GM18508 (cell line): ENCODE data around the gene GDF7.
"Not testable (repeated sequence)": the region's sequence is repeated elsewhere in the genome, so short reads cannot be mapped to it uniquely, and the experiment has no call there.

ENCODE experiments used
- ATAC-seq: cut with Tn5 transposase; IDR thresholded peaks from one replicate; pipeline ENCODE4 v1.9.1; 2021; ENCODE audit warnings: moderate number of reproducible peaks; ENCODE audit not compliant: insufficient read depth, unreplicated experiment

GDF7 gene

DNA sequence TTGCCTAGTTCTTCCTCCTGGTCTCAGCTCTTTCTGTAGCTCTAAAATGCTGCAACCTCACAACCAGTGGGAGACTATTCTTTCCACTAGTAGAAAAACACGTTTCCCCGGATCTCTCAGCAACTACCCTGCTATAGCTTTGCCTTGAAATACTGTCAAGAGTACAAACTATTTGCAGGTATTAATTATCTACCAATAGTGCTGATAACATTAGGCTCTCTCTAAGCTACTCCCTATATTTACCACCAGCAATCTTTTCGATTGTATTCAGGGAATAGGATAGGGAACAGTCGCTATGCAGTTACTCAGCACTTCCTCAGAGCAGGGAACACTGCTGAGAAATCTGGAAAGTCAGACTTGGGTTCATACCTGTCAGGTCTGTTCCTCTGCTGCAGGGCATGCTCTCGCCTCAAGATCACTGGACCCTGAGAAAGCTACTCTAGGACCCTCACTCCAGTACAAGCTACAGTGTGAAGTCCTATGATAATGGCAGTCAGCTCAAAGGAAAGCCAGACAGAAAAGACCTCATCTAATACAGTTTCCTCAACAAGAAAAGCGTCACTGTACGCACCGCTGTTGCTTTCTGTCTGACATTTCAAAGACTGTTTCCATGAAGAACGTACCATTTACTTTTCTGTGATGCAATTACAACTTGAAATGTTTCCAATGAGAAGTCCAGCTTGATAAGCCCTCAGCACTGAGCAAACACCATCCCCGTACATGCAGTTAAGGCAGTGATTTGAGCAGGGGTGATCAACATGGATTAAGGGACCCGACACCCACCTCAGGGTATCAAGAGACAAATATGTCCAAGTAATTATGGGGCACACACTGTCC lies 22.7 kb downstream of the GDF7 start:
- no peak for ATAC-seq

GRCh38 chr2:20691076-20691734 lies 24.3 kb downstream of the GDF7 start:
- no peak for ATAC-seq

DNA sequence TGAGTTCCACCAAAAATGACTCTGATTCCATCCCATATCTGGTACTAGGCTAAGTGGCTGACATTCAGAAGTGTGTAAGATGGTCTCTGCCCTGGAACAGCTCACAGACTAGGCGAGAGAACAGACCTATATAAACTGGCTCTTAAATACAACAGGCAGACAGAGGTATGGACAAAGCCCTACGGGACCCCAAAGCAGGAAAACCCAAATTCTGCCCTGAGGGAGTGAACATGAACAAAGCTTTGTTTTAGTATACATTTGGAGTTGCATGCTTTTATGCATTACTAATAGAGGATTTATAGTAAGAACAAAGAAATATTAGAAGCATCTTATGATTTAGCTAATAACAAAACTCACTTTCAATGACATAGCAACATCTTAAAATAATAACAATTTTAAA lies 25.1 kb downstream of the GDF7 start:
- ATAC-seq = no peak

DNA sequence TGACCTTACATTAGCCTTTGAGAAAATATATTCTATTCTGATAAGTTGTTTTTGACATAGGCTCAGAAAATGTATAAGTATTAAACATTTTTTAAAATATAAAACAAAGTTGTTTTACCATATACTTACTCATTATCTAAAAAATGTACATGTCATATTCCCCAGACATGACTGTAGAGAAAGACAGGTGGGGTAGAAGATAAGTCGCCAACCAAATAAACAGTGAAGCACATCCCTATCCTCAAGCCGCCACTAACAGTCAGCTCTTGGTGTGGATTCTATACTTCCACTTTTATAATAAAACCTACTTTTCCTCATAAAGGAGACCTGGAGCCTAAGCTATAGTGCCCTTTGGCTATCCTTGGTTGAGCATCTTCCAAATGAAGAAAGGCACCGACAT lies 26.4 kb downstream of the GDF7 start:
- ATAC-seq = no peak

DNA sequence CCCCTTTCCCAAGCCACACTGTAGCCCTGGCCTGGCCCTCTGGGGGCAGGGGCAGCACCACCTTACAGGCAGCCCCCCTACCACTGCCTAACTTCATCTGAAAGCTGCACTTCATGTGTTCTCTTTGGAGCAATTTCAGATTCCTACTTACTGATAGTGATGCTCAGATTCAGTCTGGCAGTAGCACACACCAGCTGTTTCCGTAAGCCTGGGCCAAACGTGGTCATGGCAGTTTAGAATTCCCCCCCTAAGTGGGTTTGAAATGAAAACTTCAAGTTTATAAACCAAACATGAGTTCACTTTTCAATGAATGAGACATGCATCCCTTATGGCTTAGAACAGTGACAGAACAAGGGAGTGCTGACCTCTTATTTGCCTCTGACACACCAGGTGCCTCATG lies 29.4 kb downstream of the GDF7 start:
- ATAC-seq = no peak

GRCh38 chr2:20697322-20697934 lies 30.5 kb downstream of the GDF7 start:
- ATAC-seq = no peak

- ATAC-seq = no peak
Measured at GRCh38 chr2:20698916-20699613, 32.1 kb downstream of the GDF7 start.

DNA sequence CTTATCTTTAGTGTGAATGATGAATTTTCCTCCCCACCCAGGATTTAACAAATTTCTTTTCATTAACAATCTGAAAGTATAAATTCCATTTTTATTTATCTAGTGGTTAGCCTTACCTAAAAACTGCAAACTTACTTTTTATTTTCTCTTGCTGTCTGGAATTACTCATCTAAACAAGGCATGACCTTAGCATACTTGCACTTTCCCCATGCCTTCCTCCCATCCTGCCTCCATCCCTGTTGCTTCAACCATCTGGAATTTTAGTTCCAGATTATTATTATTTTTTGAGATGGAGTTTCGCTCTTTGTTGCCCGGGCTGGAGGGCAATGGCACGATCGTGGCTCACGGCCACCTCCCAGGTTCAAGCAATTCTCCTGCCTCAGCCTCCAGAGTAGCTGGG lies 35.6 kb downstream of the GDF7 start:
- ATAC-seq = no peak

- ATAC-seq = no peak
Measured at GRCh38 chr2:20704886-20705285, 37.9 kb downstream of the GDF7 start.

DNA sequence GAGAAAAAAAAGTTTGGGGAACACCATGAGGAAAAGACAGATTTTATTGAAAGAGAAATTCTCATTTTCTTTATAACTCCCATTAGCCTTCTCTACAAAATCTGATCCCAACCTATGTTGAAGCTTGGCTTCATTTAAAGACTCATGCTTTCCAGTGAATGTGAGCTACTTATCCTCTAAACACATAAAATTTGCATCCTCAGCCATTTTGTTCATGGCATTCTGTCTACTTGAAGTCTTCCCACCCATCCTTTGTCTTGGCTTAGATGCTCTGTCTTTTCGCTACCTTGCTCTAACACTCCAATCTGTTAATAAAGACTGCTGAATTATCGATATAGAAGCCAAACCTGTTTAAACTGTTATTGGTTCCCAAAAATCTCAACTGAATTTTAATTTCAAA lies 39.3 kb downstream of the GDF7 start:
- ATAC-seq = no peak

DNA sequence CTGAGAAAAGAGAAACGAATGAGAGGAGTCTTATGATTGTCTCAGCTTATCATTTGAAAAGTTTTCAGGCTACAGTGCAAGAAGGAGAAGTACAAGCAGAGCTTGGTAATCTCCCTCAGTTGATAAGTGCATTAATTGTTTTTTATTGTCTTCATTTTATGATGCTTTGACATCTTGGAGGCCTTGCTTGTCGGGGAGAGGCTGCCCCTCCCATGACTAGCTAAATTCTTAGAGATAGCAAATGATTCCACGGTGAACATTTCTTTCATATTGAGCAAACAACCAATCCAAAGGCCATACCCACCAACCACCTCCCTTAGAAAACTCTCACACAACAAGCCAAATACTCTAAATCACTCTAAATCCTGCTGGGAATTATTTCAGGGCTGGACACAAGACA lies 39.8 kb downstream of the GDF7 start:
- ATAC-seq = no peak

GRCh38 chr2:20707601-20708000 lies 40.7 kb downstream of the GDF7 start:
- no peak for ATAC-seq

DNA sequence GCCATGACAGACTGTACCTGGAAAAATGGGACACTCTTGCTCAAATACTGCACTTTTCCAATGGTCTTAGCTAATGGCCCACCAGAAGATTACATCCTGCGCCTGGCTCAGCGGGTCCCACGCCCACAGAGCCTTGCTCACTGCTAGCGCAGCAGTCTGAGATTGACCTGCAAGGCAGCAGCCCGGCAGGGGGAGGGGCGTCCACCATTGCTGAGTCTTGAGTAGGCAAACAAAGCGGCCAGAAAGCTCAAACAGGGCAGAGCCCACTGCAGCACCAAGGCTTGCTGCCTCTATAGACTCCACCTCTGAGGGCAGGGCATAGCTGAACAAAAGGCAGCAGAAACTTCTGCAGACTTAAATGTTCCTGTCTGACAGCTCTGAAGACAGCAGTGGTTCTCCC lies 44.7 kb downstream of the GDF7 start:
- ATAC-seq = not testable (repeated sequence)

DNA sequence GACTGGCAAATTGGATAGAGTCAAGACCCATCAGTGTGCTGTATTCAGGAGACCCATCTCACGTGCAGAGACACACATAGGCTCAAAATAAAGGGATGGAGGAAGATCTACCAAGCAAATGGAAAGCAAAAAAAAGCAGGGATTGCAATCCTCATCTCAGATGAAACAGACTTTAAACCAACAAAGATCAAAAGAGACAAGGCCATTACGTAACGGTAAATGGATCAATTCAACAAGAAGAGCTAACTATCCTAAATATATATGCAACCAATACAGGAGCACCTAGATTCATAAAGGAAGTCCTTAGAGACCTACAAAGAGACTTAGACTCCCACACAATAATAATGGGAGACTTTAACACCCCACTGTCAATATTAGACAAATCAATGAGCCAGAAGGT lies 46.6 kb downstream of the GDF7 start:
- ATAC-seq = not testable (repeated sequence)

- ATAC-seq = not testable (repeated sequence)
Measured at GRCh38 chr2:20714412-20714811, 47.5 kb downstream of the GDF7 start.

GRCh38 chr2:20716164-20716563 lies 49.2 kb downstream of the GDF7 start:
- not testable (repeated sequence) for ATAC-seq

- no peak for ATAC-seq
Measured at GRCh38 chr2:20717641-20718040, 50.7 kb downstream of the GDF7 start.

GRCh38 chr2:20722592-20723240 lies 55.8 kb downstream of the GDF7 start:
- ATAC-seq = no peak

DNA sequence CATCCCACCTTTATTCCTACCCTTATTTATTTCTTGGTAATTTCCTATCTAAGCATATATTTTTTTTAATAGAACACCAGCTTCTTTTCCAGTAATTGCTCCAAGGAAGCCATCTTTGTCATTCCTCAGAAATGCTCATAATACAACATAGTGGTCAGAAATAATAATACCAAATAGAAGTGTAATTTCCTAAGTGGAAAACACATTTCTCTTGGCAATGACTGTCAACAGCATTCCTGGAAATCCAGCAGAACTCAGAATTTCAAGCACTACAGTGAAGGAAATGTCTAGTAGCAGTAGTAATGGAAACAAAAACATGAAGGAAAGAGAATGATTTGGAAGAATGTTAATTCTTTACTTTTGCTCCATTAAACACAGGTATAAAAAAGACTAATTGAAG lies 56.6 kb downstream of the GDF7 start:
- ATAC-seq = no peak

- no peak for ATAC-seq
Measured at GRCh38 chr2:20724500-20725053, 57.6 kb downstream of the GDF7 start.
